GM21529 (cell line): ENCODE results near the gene PAGR1.
"Not testable (repeated sequence)": the region's sequence is repeated elsewhere in the genome, so short reads cannot be mapped to it uniquely, and the experiment has no call there.

ENCODE experiments used
- ATAC-seq: cut with Tn5 transposase; IDR thresholded peaks from one replicate; pipeline ENCODE4 v1.9.1; 2021; ENCODE audit not compliant: unreplicated experiment

Gene PAGR1

DNA sequence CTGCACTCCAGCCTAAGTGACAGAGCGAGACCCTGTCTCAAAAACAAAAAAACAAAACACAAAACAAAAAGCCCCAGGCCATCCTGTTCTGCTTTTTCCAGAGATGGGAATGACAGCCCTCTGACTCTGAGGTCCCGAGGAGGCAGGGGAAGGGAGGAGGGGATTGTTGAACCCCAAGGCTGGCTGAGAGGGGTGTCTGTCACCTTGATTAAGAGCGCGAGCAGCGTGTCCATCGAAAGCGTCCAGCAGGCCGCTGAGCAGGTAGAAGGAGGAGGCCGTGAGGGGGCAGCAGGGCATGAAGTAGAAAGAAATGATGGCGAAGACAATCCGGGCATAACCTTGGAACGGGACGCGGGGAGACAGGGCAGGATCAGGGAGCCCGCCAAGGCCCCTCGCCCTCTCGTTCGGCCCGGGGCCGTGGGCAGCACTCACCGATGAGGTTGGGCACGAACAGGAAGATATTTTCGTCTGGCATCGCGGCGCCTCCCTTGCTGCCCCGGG, 46.5 kb downstream of the PAGR1 start:
- no peak for ATAC-seq

DNA sequence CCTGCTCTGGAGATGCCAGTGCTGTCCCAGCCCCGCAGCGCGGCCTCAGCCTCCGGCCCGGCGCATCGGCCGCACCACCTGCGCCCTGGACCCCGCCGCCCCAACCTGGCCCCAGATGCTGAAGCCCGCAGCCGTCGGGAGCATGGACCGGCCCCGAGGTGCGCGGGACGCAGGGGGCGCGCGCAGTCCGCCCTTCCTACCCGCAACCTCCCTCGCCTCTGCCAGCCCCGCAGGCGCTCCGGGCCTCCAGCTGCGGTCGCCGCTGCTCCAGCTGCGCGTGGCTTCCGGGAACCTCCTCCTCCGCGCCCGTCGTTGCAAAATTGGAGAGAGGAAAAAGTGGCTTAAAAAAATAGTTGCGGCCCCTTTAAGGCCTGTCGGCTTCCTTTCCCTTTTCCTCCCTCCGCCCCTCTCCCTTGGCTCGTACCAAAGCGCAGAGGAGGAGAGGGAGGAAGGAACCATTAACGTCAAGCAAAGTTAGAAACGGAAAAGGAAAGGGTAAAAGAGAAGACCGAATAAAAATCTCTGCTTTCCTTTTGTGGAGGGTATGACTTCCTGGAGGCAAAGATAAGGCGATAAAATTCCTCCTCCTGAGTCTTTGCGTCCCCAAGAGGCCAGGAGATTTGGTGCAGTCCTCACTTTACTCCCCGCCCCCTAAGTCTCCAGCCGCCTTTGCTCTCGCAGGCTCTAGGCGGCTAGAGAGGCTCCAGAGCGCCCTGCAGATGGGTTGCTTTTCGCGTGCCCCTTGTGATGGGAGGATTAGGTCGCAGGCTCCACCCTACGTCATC, 47.1 kb downstream of the PAGR1 start, which contains the start of gene CDIPT:
Gene CDIPT (minus strand): TSS at position 343 of the 785 bp plus-strand sequence. CDS start 369 bp downstream, outside the sequence.
- peak; percentile 92 for ATAC-seq

DNA sequence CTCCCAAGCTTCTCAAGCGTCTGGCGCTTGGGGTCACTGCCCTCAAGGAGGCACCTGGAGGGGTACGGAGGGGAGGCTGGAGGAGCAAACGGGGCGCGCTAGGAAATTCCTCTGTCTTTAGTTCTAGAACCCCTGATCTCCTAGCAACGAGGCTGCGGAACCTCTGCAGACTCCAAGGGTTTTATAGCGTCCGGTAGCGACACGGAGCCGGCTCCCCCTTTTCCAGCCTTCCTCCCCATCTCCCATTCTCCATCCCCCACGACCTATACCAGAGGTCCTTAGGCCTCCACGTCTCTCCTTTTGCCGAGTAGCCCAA, 47.7 kb downstream of the PAGR1 start:
- ATAC-seq, result no peak

GRCh38 chr16:29864205-29864604, 48.3 kb downstream of the PAGR1 start:
- ATAC-seq, result no peak

DNA sequence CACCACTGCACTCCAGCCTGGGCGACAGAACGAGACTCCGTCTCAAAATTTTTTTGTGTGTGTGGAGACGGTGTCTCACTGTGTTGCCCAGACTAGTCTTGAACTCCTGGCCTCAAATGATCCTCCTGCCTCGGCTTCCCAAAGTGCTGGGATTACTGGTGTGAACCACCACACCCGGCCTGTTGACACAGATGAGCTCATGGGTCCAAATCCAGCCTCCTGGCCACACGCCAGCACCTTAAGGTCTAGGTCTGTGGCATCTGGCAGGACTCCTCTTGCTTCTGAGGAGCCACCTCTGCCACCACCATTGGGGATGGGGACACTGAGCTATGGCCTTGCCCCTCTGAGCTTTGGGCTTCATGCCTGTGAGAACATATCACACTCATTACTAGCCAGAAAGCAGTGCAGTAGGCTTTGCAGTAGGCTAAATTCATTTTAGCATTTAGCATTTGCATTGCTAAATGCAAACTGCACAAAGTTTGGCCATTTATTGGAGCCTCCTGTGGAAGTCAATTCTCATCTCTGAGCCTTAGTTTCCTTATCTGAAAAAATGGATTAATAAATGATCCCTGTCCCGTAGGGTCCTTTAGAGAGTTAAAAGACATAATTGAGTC, 52.6 kb downstream of the PAGR1 start:
- no peak for ATAC-seq

DNA sequence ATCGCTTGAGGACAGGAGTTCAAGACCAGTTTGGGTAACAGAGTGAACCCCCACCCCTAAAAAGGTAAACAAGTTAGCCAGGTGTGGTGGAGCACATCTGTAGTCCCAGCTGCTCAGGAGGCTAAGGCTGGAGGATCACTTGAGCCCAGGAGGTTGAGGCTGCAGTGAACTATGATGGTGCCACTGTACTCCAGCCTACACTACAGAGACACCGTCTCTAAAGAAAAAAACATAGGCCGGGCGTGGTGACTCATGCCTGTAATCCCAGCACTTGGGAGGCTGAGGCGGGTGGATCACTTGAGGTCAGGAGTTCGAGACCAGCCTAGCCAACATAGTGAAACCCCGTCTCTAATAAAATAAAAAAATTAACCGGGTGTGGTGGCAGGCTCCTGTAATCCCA, 53.1 kb downstream of the PAGR1 start:
- not testable (repeated sequence) for ATAC-seq
